ENCODE measurements around the gene DOCK6.
"Not testable (repeated sequence)": the region's sequence is repeated elsewhere in the genome, so short reads cannot be mapped to it uniquely, and the experiment has no call there.

GRCh38 chr19:11180975-11181374 is 81.3 kb downstream of the DOCK6 start:
- not testable (repeated sequence) for TF ChIP-seq CTCF (IDR thresholded peaks at IDR 0.05); SIN3A (IDR thresholded peaks at IDR 0.05; ENCODE audit: borderline replicate concordance, insufficient read depth, low read depth, low read length); POLR2AphosphoS5 (IDR thresholded peaks at IDR 0.05; ENCODE audit: low read depth, low read length); TCF7L2 (IDR thresholded peaks at IDR 0.05; ENCODE audit: low read depth, low read length)
